Stimulated activated CD4-positive, alpha-beta T cell treated with anti-CD3 and anti-CD28 coated beads, TNF-alpha, amount 100 ng/mL, for 4 hours (primary cell): ENCODE results near the gene ILKAP.

Source experiments
- DNase-seq, 3 experiments: peaks; one replicate each; pipeline ENCODE4 v3.0.0-alpha.2; 2020; ENCODE audit warnings: low read depth in 3 of 3

ILKAP gene

DNA sequence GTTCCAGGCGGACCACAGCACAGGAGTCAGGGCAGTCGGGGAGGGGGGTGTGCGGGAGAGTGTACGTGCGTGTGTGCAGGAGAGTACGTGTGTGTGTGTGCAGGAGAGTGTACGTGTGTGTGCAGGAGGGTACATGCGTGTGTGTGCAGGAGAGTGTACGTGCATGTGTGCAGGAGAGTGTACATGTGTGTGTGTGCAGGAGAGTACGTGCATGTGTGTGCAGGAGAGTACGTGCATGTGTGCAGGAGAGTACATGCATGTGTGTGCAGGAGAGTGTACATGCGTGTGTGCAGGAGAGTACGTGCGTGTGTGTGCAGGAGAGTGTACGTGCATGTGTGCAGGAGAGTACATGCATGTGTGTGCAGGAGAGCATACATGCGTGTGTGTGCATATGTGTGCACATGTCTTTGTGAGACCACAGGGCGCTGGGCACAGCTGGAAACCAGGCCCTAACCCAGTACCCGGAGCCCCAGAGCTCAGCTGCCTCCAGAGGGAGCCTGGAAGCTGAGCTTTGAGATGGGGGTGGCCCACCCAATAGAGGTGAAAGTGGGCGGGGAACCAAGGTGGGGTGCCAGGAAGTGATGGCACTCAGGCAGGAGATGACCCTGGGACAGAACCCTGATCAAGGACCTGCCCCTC is 78.9 kb downstream of the ILKAP start:
- DNase-seq = no peak

DNA sequence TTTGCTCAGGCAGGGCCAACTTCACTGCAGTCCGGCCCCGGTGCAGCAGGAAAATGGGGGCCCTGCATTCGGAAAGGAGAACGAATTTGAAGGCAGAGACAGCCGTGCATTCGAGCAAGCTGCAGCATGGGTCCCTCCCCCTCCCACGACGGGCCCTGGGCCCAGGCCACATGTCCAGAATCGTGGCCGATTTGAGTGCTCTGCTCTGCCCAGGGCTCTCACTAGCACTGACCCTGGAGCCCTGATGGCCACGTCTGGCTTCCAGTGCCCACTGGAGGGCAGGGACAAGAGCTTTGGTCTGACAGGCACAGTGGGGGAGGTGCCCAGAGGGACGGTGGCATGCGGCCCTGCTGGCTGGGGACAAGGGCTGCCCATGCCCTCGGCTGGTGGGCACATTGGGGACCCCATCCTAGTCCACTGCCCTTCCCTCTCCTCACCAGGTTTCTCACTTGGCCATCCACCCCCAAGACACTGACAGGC is 79.5 kb downstream of the ILKAP start:
- DNase-seq = no peak

DNA sequence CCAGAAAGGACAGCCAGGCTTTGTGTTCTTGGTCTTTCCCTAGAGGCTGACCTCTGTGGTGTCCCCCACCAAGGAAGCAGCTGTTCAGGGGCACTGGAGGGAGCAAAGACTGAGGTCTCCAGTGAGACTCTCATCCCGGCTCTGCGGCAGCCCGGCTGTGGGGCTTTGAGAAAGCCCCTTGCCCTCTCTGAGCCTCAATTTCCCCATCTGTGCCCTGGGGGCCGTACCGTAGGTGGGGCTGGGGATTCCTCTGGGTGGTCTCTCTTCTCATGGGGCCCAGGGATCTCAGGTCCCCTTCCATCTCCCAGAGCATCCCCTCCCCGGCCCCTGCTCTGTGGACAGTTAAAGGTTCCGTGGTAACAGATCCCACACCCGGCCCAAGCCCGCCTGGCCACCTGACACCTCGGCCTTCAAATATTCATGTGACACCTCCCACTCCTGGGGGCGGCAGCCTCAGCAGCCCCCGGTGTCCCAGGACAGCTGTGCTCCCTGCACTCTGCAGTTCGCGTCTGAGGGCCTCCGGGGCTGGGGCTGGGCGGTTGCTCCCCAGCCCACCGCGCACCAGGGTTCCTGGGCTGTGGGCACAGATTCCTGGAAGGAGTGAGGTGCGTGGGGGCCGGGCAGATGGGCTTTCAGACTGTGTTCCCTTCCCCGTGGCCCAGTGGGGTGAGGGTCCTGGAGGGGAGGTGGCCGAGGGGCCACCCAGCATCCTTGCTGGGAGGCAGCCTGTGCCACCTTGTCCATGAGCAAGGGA is 80.1 kb downstream of the ILKAP start:
- no peak for DNase-seq

DNA sequence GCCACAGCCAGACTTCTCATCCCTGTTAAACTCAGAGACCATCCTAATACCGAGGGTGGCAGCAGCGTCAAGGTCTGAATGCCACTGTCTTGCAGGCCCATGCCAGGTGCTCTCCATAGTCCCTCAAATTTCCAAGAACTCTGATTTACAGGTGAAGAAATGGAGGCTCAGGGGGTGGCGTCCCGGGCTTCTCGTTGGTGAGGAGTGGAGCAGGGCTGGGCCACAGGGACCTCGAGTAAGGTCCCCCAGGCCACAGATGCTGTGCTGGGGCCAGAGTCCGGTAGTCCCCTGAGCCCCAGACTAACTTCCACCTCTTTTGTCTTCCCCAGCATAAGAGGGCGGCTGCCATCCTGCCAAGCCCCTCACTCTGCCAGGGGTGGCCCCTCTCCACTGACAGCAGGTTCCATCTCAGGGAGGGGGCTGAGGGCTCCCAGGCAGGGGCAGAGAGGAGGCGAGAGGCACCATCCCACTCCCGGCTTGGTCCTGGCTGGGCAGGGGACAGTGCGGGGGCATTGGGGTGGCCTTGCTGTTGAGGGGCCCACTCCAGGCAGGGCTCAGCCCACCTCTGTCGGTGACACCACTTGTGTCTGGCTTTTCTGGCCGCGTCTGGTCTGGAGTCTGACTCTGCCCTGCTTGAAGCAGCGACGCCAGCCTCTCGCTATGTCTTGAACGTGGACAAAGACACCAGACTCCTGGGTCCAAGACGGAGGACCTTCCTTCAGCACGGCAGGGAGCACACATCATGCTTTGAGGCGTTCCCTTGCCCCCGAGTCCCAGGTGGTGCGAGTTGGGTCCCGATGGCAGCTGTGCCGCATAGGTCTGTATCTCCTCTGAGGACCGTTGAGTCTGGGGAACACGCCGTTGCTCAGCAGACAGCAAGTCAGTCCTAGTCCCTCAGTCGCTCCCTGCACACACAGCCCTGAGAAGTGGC is 80.9 kb downstream of the ILKAP start:
- no peak for DNase-seq

DNA sequence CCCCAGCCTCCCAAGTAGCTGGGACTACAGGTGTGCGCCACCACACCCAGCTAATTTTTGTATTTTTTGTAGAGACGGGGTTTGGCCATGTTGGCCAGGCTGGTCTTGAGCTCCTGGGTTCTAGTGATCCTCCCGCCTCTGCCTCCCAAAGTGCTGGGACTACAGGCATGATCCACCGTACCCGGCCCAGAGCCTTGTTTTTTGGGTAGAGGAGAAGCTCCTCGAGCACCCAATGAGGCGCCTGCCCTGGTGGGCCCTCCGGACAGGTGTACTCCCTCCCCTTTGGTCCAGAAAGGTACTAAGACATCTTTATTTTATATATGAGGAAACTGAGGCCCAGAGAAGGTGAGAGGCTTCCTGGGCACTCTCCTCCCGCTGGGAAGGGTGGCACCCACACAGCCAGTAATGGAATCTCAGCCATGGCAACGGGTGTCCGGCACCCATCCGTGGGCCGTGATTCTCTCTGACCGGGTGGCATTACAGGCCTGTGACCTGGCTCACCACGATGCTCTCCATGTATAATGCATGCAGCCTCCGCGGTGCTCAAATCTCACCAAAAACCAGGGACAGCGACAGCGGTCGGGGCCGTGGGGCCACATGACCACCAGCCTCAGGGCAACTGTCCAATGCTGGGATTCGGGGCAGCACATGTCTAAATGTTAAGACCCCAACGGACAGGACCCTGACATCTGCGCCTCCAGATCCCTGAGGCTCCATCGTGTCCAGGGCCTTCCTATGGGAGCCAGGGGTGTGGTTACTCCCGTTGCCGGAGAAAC is 81.8 kb downstream of the ILKAP start:
- no peak for DNase-seq

DNA sequence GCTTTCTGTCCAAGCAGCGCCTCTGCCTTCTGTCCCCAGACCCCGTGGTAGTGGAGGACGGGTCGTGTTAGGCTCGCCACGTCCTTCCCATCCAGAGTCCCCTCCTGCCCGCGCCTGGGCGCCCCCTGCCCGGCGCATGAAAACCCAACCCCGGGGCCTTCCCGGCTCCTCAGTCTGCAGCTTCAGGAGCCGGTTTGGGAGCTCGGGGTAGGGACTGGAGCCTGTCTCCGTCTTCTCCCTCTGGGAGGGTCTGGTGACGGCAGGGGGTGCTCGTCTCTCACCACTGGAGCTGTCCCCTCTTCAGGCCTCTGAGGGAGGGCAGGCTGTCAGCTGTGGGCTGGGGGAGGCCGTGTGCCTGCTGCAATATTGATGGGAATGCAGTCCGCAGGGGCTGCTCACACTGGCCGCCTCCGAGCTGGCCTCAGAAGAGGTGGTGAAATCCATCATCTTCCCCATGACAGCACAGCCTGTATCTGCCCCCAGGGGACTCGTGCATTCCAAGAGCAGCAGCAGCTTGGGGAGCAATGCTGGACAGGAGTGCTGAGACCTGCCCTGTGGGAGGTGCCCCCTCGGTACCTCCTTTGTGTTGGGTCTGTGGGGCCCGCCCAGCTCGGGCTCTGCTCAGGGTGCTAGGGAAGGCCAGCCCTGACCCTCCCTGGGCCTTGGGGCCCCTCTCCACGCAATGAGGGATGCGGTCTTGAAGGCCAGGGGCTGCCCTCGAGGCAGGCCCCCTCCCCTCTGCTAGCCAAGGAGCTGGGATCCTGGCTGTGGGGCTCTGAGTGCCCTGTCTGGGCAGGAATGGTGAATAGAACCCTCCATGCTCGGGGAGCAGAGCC is 82.8 kb downstream of the ILKAP start:
- no peak for DNase-seq
